GM18909 (cell line): ENCODE measurements around the gene KIR3DL3.
"Not testable (repeated sequence)": the region's sequence is repeated elsewhere in the genome, so short reads cannot be mapped to it uniquely, and the experiment has no call there.

Experiments used
- ATAC-seq: cut with Tn5 transposase; IDR thresholded peaks from one replicate; pipeline ENCODE4 v1.9.1; 2021; ENCODE audit warnings: mild to moderate bottlenecking; ENCODE audit not compliant: unreplicated experiment, poor library complexity

The KIR3DL3 gene

DNA sequence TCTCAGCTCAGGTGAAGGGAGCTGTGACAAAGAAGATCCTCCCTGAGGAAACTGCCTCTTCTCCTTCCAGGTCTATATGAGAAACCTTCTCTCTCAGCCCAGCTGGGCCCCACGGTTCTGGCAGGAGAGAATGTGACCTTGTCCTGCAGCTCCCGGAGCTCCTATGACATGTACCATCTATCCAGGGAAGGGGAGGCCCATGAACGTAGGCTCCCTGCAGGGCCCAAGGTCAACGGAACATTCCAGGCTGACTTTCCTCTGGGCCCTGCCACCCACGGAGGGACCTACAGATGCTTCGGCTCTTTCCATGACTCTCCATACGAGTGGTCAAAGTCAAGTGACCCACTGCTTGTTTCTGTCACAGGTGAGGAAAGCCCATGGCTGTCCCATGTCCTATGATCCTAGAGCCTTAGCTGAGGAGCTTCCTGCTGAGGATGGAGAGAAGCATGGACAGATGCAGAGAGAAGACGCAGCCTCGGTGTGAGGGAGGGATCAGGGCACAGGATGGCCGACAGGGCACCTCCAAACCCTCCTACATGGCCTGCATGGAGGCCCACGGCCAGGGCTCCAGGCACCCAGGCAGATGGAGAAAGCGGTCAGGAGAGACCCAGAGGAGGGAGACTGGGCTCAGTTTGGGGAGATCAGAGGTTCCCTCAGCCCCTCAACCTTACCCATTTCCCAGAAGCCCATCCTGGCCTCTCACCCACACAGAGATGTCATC, 51.0 kb downstream of the KIR3DL3 start:
- ATAC-seq = not testable (repeated sequence)

DNA sequence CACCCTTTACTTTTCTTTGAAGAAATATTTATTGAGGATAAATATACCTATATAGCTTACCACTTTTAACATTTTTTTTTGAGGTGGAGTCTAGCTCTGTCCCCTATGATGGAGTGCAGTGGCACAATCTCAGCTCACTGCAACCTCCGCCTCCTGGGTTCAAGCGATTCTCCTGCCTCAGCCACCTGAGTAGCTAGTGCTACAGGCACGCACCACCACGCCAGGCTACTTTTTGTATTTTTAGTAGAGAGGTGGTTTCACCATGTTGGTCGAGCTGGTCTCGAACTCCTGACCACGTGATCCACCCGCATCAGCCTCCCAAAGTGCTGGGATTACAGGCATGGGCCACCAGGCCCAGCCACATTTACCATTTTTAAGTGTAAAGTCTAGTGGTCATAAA, 51.6 kb downstream of the KIR3DL3 start:
- not testable (repeated sequence) for ATAC-seq

DNA sequence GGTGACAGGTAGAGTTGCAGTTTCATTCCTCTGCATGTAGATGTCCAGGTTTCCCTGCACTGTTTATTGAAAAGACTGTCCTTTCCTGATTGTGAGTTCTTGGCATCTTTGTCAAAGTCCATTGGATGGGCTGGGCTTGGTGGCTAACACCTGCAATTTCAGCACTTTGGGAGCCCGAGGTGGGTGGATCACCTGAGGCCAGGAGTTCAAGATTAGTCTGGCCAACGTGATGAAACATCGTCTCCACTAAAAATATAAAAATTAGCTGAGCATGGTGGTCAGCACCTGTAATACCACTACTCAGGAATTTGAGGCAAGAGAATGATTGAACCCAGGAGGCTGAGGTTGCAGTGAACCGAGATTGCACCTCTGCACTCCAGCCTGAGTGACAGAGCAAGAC, 53.6 kb downstream of the KIR3DL3 start:
- ATAC-seq = not testable (repeated sequence)

DNA sequence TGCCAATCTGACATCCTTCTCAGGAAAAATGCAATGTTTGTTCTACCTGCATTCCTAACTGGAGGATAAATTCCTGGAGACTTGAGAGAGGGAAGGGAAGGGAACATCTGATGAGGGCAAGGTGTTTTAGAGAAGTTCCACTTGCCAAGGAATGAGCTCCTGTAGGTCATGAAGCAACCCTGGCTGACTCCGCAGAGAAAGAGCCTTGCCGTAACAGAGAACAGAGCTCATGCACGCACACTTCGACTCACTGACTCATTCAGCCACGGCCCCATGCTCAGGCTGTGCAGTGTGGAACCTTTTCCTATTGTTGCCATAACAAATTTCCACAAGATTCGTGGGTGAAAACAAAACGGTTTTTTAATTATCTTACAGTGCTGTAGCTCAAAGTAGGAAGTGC, 54.7 kb downstream of the KIR3DL3 start:
- ATAC-seq = not testable (repeated sequence)

DNA sequence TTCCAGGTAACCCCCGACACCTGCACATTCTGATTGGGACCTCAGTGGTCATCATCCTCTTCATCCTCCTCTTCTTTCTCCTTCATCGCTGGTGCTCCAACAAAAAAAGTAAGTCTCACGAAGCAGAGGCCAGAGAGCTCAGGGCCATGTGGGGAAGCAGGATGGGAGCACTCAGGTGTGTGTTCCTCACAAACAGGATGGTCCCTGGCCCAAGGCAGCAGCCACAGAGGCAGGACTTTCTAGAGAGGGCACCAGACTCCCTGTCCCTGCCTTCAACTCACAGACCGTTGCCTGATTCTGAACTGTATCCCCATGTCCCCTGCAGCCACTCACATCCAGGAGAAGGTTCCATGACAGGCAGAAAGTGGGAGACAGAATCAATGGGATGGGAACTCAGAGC, 58.7 kb downstream of the KIR3DL3 start:
- not testable (repeated sequence) for ATAC-seq
